Measurements from ENCODE around the gene SLC18A3. TPM values are rescaled to one million over a fixed set of nuclear protein-coding genes. Genes with fewer than 3 reads are reported as not detected.

The SLC18A3 gene
- polyA plus RNA-seq, 1 donor (not counting 4 experiments of a cell fraction or from before 2014, with no cell fraction given): not detected

DNA sequence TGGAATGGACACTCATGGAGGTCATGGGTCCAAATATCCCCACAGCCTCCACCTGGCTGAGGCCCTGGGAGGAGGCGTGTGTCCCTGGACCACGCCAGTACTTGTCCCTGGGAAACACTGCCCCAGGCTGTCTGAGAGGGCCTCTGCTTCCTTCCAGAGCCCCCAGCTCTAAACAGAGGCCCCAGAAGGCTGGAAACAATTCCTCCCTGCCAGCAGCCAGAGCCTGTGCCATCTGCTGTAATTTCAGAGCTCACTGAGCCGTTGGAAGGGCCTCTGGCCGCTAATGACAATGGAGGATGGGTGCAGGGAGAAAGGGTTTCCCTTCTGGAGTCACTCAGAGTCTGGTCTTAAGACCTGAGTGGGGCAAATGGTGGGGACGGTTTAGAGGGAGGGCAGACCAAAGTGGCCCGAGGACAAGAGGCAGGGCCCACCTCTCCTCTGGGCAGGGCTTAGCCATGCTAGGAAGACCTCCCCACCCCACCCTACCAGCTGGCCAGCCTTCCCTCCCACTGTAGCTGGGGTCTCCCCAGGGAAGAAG is 10.8 kb downstream of the SLC18A3 start:
- Histone ChIP-seq H3K4me2 (ENCODE audit: control insufficient read depth, extremely low read depth, insufficient read depth, low read depth, low read length) (no peak overlapping the region), H3K27ac (ENCODE audit: control insufficient read depth, insufficient read depth, low read length) (no peak overlapping the region), H3K4me3 (ENCODE audit: control insufficient read depth in 2 of 3, extremely low read depth in 1 of 3, insufficient read depth in 2 of 3, low read depth in 1 of 3, low read length in 3 of 3) (no peak overlapping the region), H3K27me3 (ENCODE audit: control insufficient read depth, extremely low read depth, insufficient read depth, low read length) (peaks cover 32% of the 10 kb centered on the region), H3K79me2 (ENCODE audit: control insufficient read depth, insufficient read depth, low read length) (no peaks in the 10 kb centered on the region), H3K9me3 (ENCODE audit: control insufficient read depth, low read depth, low read length) (no peaks in the 10 kb centered on the region), H3K9me1 (ENCODE audit: control insufficient read depth, extremely low read depth, insufficient read depth, low read length) (no peaks in the 10 kb centered on the region), H2AFZ (ENCODE audit: control insufficient read depth, low read length) (no peak overlapping the region), H3K36me3 (ENCODE audit: control insufficient read depth in 2 of 2, extremely low read depth in 1 of 2, insufficient read depth in 2 of 2, low read length in 2 of 2) (no peaks in the 10 kb centered on the region), H4K20me1 (ENCODE audit: control insufficient read depth, extremely low read depth, insufficient read depth, low read length) (no peaks in the 10 kb centered on the region), H3K4me1 (ENCODE audit: control insufficient read depth, extremely low read depth, insufficient read depth, low read length) (no peaks in the 10 kb centered on the region), H3K9ac (ENCODE audit: control insufficient read depth, extremely low read depth, insufficient read depth, low read length) (no peak overlapping the region)
- DNase-seq (ENCODE audit: low read depth, low spot score): no peak
- TF ChIP-seq EZH2 (IDR thresholded peaks at IDR 0.05; ENCODE audit: low read length): no peak
- TF ChIP-seq, protein P1, sequence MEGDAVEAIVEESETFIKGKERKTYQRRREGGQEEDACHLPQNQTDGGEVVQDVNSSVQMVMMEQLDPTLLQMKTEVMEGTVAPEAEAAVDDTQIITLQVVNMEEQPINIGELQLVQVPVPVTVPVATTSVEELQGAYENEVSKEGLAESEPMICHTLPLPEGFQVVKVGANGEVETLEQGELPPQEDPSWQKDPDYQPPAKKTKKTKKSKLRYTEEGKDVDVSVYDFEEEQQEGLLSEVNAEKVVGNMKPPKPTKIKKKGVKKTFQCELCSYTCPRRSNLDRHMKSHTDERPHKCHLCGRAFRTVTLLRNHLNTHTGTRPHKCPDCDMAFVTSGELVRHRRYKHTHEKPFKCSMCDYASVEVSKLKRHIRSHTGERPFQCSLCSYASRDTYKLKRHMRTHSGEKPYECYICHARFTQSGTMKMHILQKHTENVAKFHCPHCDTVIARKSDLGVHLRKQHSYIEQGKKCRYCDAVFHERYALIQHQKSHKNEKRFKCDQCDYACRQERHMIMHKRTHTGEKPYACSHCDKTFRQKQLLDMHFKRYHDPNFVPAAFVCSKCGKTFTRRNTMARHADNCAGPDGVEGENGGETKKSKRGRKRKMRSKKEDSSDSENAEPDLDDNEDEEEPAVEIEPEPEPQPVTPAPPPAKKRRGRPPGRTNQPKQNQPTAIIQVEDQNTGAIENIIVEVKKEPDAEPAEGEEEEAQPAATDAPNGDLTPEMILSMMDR (optimal IDR thresholded peaks at IDR 0.05 in 1 of 3, IDR thresholded peaks at IDR 0.05 in 1 of 3, conservative IDR thresholded peaks at IDR 0.05 in 1 of 3; ENCODE audit: extremely low read depth in 1 of 3, insufficient read depth in 2 of 3, low read length in 3 of 3): no peak
- dilution Hi-C loops (cut with MboI; ENCODE audit: extremely low pct_ligation_motif_present, low sequenced_read_pairs): no loop called here
- FAIRE-seq: no peak

DNA sequence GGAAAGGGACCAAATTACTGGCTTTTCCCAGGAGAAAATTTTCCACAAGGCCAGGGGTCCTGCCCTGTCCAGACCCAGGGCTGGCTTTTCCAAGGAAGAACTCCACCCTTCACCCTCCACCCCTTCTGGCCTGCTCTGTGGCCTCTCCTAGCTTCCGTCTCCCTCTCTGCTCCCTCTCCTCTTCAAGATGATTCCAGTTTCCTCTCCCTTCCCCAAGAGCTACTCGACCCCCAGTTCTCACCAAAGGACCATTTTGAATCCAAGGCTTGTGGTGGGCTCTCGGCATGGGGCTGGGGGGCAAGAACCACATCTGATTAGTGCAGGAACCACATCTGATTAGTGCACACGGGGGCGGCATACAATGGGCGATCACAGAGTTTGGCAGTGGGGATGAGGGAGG is 11.5 kb downstream of the SLC18A3 start:
- no peak overlapping the region for H2AFZ ChIP-seq (ENCODE audit: control insufficient read depth, low read length)
- H3K79me2 ChIP-seq (ENCODE audit: control insufficient read depth, insufficient read depth, low read length): no peaks in the 10 kb centered on the region
- no peak overlapping the region for H3K9ac ChIP-seq (ENCODE audit: control insufficient read depth, extremely low read depth, insufficient read depth, low read length)
- TF ChIP-seq EZH2 (IDR thresholded peaks at IDR 0.05; ENCODE audit: low read length): no peak
- H3K4me2 ChIP-seq (ENCODE audit: control insufficient read depth, extremely low read depth, insufficient read depth, low read depth, low read length): no peak overlapping the region
- H3K27ac ChIP-seq (ENCODE audit: control insufficient read depth, insufficient read depth, low read length): no peak overlapping the region
- DNase-seq (ENCODE audit: low read depth, low spot score): no peak
- H4K20me1 ChIP-seq (ENCODE audit: control insufficient read depth, extremely low read depth, insufficient read depth, low read length): no peaks in the 10 kb centered on the region
- no peak overlapping the region for H3K4me3 ChIP-seq (ENCODE audit: control insufficient read depth in 2 of 3, extremely low read depth in 1 of 3, insufficient read depth in 2 of 3, low read depth in 1 of 3, low read length in 3 of 3)
- H3K27me3 ChIP-seq (ENCODE audit: control insufficient read depth, extremely low read depth, insufficient read depth, low read length): peaks cover 26% of the 10 kb centered on the region
- H3K9me1 ChIP-seq (ENCODE audit: control insufficient read depth, extremely low read depth, insufficient read depth, low read length): no peaks in the 10 kb centered on the region
- dilution Hi-C loops (cut with MboI; ENCODE audit: extremely low pct_ligation_motif_present, low sequenced_read_pairs): no loop called here
- H3K36me3 ChIP-seq (ENCODE audit: control insufficient read depth in 2 of 2, extremely low read depth in 1 of 2, insufficient read depth in 2 of 2, low read length in 2 of 2): no peaks in the 10 kb centered on the region
- peaks cover under 1% of the 10 kb centered on the region for H3K4me1 ChIP-seq (ENCODE audit: control insufficient read depth, extremely low read depth, insufficient read depth, low read length)
- no peak for FAIRE-seq
- H3K9me3 ChIP-seq (ENCODE audit: control insufficient read depth, low read depth, low read length): no peaks in the 10 kb centered on the region

All from keratinocyte (primary cell).